Measurements from ENCODE around the gene CP. TPM values are rescaled to one million over a fixed set of nuclear protein-coding genes. Genes with fewer than 3 reads are reported as not detected.

CP gene
- total RNA-seq, 2 experiments from 2014 or later = not detected

- TF ChIP-seq EZH2phosphoT487 (IDR thresholded peaks at IDR 0.05; ENCODE audit: borderline replicate concordance, low read depth, low read length) (no peak), CTCF (conservative IDR thresholded peaks at IDR 0.05; ENCODE audit: low read length) (no peak)
- Histone ChIP-seq H2AFZ (ENCODE audit: low read length) (no peak overlapping the region), H3K4me3 (ENCODE audit: low read depth, low read length, poor library complexity, severe bottlenecking) (no peak overlapping the region), H3K9me2 (ENCODE audit: insufficient read depth, low read length) (no peaks in the 10 kb centered on the region), H3K27ac (ENCODE audit: low read depth, low read length, poor library complexity, severe bottlenecking) (no peak overlapping the region), H3K4me1 (ENCODE audit: insufficient read depth, low read length, poor library complexity, severe bottlenecking) (no peaks in the 10 kb centered on the region), H3K9me3 (ENCODE audit: low read length) (no peaks in the 10 kb centered on the region), H3K36me3 (ENCODE audit: insufficient read depth, low read length) (no peaks in the 10 kb centered on the region), H3K4me2 (ENCODE audit: low read length) (no peak overlapping the region), H3K79me2 (ENCODE audit: insufficient read depth, low read depth, low read length) (no peaks in the 10 kb centered on the region), H4K20me1 (ENCODE audit: insufficient read depth, low read length) (no peaks in the 10 kb centered on the region)
- ChIA-PET CTCF (ENCODE audit: unreplicated experiment) (no interaction called here), POLR2A (no interaction called here)
- no peak for DNase-seq (ENCODE audit: low spot score)
- intact Hi-C loops (cut with micrococcal nuclease; ENCODE audit: unreplicated experiment) = no loop called here
- no TSS peak for BruUV-seq (replicated peaks)
These were observed 6.9 kb downstream of the CP start for GRCh38 chr3:149214702-149215101.

- no peaks in the 10 kb centered on the region for H3K79me2 ChIP-seq (ENCODE audit: insufficient read depth, low read depth, low read length)
- CTCF ChIA-PET (ENCODE audit: unreplicated experiment) = no interaction called here
- no peak overlapping the region for H3K4me3 ChIP-seq (ENCODE audit: low read depth, low read length, poor library complexity, severe bottlenecking)
- no peaks in the 10 kb centered on the region for H3K9me3 ChIP-seq (ENCODE audit: low read length)
- intact Hi-C loops (cut with micrococcal nuclease; ENCODE audit: unreplicated experiment) = no loop called here
- no peaks in the 10 kb centered on the region for H3K9me2 ChIP-seq (ENCODE audit: insufficient read depth, low read length)
- no peaks in the 10 kb centered on the region for H4K20me1 ChIP-seq (ENCODE audit: insufficient read depth, low read length)
- H3K36me3 ChIP-seq (ENCODE audit: insufficient read depth, low read length) = no peaks in the 10 kb centered on the region
- H3K27ac ChIP-seq (ENCODE audit: low read depth, low read length, poor library complexity, severe bottlenecking) = no peak overlapping the region
- no TSS peak for BruUV-seq (replicated peaks)
- TF ChIP-seq CTCF (conservative IDR thresholded peaks at IDR 0.05; ENCODE audit: low read length) (no peak), EZH2phosphoT487 (IDR thresholded peaks at IDR 0.05; ENCODE audit: borderline replicate concordance, low read depth, low read length) (no peak)
- H3K4me1 ChIP-seq (ENCODE audit: insufficient read depth, low read length, poor library complexity, severe bottlenecking) = no peaks in the 10 kb centered on the region
- POLR2A ChIA-PET = interaction anchor here (1.7 kb wide), 1 partner anchor 25 kb away, joined by 4 read pairs; no protein-coding TSS in a partner anchor
- no peak overlapping the region for H2AFZ ChIP-seq (ENCODE audit: low read length)
- no peak overlapping the region for H3K4me2 ChIP-seq (ENCODE audit: low read length)
- DNase-seq (ENCODE audit: low spot score) = no peak
These were observed 9.2 kb downstream of the CP start for GRCh38 chr3:149212386-149212785.

- Histone ChIP-seq H3K36me3 (ENCODE audit: insufficient read depth, low read length) (no peaks in the 10 kb centered on the region), H3K4me3 (ENCODE audit: low read depth, low read length, poor library complexity, severe bottlenecking) (no peak overlapping the region), H3K27ac (ENCODE audit: low read depth, low read length, poor library complexity, severe bottlenecking) (no peak overlapping the region), H3K4me2 (ENCODE audit: low read length) (no peak overlapping the region), H2AFZ (ENCODE audit: low read length) (no peak overlapping the region; the same call in 1 of the 2 replicates), H3K79me2 (ENCODE audit: insufficient read depth, low read depth, low read length) (no peaks in the 10 kb centered on the region), H3K9me2 (ENCODE audit: insufficient read depth, low read length) (no peaks in the 10 kb centered on the region), H3K9me3 (ENCODE audit: low read length) (no peaks in the 10 kb centered on the region), H3K4me1 (ENCODE audit: insufficient read depth, low read length, poor library complexity, severe bottlenecking) (peaks cover 2% of the 10 kb centered on the region), H4K20me1 (ENCODE audit: insufficient read depth, low read length) (no peaks in the 10 kb centered on the region)
- CTCF ChIA-PET (ENCODE audit: unreplicated experiment) = no interaction called here
- POLR2A ChIA-PET = interaction anchor here (1.5 kb wide), 1 partner anchor 11 kb away, joined by 5 read pairs; no protein-coding TSS in a partner anchor
- BruUV-seq (replicated peaks) = no TSS peak
- intact Hi-C loops (cut with micrococcal nuclease; ENCODE audit: unreplicated experiment) = no loop called here
- TF ChIP-seq CTCF (conservative IDR thresholded peaks at IDR 0.05; ENCODE audit: low read length) (no peak), EZH2phosphoT487 (IDR thresholded peaks at IDR 0.05; ENCODE audit: borderline replicate concordance, low read depth, low read length) (no peak)
- no peak for DNase-seq (ENCODE audit: low spot score)
These were observed 12.2 kb downstream of the CP start for GRCh38 chr3:149209431-149209830.
